Measurements from ENCODE around the gene GAS2L3. TPM values are rescaled to one million over a fixed set of nuclear protein-coding genes. Genes with fewer than 3 reads are reported as not detected.

Gene GAS2L3
- total RNA-seq, 4 donors from 2014 or later = 2.9 to 7.0 (median 4.3) TPM

DNA sequence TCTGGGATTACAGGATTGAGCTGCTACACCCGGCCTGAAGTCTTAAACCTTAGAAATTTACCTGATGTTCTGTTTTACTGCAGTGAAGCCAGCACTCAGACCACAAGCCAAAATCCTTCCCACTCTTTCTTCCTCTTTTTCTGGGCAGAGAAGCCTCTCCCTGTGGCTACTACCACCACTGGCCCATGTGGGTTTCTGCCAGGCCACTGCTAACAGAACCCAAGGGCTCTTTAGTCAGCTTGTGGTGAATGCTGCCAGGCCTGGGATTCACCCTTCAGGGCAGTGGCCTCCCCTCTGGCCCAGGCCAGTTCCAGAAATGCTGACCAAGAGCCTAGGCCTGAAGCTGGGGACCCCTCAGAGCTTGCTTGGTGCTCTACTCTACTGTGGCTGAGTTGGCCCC lies 35.3 kb downstream of the GAS2L3 start:
- DNase-seq (ENCODE audit: extremely low spot score) = no peak
- Histone ChIP-seq H3K36me3 (no peaks in the 10 kb centered on the region), H3K4me3 (no peak overlapping the region), H3K9me3 (peaks cover 0 to 5% (median 0%) of the 10 kb centered on the region in 4 donors), H3K27ac (replicated peaks in 1 of 4) (no peak overlapping the region), H3K4me1 (no peaks in the 10 kb centered on the region), H3K27me3 (no peaks in the 10 kb centered on the region)
- intact Hi-C loops (cut with DNase I) = no loop called here
- WGBS = 100% methylated on average over 1 of the region's 1 CpG
- TF ChIP-seq, protein P1, sequence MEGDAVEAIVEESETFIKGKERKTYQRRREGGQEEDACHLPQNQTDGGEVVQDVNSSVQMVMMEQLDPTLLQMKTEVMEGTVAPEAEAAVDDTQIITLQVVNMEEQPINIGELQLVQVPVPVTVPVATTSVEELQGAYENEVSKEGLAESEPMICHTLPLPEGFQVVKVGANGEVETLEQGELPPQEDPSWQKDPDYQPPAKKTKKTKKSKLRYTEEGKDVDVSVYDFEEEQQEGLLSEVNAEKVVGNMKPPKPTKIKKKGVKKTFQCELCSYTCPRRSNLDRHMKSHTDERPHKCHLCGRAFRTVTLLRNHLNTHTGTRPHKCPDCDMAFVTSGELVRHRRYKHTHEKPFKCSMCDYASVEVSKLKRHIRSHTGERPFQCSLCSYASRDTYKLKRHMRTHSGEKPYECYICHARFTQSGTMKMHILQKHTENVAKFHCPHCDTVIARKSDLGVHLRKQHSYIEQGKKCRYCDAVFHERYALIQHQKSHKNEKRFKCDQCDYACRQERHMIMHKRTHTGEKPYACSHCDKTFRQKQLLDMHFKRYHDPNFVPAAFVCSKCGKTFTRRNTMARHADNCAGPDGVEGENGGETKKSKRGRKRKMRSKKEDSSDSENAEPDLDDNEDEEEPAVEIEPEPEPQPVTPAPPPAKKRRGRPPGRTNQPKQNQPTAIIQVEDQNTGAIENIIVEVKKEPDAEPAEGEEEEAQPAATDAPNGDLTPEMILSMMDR (IDR thresholded peaks at IDR 0.05) = no peak
- TF ChIP-seq POLR2A (IDR thresholded peaks at IDR 0.05; ENCODE audit: low read depth) (no peak), EP300 (IDR thresholded peaks at IDR 0.05) (no peak), POLR2AphosphoS5 (IDR thresholded peaks at IDR 0.05) (no peak)

DNA sequence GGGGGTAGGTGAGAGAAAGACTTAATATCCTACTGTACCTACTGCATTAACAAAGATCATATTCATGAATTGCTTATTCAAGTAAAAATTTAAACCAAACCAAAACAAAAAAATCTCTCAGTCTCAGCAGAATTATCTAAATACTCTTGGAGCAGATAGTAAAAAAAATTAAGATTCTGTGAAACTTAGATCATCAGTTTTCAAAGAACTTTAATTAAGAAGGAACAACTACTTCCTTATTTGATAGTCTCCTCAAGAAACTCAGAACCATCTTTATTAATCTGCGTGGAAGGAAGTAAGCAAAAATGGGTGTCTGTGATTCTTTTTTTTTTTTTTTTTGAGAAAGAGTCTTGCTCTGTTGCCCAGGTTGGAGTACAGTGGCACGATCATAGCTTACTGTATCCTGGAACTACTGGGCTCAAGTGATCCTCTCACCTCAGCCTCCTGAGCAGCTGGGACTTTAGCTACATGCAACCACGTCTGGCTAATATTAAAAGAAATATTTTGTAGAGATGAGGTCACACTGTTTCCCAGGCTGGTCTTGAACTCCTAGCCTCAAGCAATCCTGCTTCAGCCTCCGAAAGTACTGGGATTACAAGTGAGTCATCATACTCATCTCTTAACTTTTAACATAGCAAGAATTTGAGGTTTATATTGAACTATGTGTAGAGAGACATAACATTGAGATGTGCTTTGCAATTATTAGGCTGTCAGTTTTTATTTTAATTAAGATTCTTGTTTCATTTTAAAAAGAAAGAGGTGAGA lies 37.4 kb downstream of the GAS2L3 start:
- Histone ChIP-seq H3K27ac (replicated peaks in 1 of 4) (no peak overlapping the region), H3K27me3 (no peaks in the 10 kb centered on the region), H3K4me1 (no peaks in the 10 kb centered on the region), H3K4me3 (no peak overlapping the region), H3K9me3 (peaks cover 0 to 5% (median 0%) of the 10 kb centered on the region in 4 donors), H3K36me3 (no peaks in the 10 kb centered on the region)
- intact Hi-C loops (cut with DNase I) = no loop called here
- TF ChIP-seq POLR2AphosphoS5 (IDR thresholded peaks at IDR 0.05) = no peak
- TF ChIP-seq EP300 (IDR thresholded peaks at IDR 0.05) = no peak
- TF ChIP-seq, protein P1 (IDR thresholded peaks at IDR 0.05) = no peak
- no peak for TF ChIP-seq POLR2A (IDR thresholded peaks at IDR 0.05; ENCODE audit: low read depth)
- 88% methylated on average over 4 of the region's 4 CpGs for WGBS
- no peak for DNase-seq (ENCODE audit: extremely low spot score)

DNA sequence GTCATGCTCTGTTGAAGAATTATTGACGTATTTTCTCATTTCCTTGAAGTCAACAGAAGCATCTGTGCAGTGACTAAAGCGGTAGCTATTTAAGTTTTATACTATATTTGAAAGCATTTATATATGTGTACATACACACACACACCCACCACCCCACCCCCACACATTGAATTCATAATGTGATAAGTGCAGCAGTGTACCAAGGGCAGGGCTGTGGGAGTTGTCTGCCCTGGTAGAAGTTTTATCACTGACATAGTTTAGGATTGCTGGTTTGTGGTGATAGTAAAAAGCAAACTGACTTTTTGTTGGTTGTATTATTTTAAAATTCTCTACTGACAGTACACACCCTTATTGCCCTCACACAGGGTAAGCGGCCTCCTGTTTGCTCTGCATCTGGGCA lies 39.1 kb downstream of the GAS2L3 start:
- DNase-seq (ENCODE audit: extremely low spot score) = no peak
- WGBS = 94% methylated on average over 3 of the region's 3 CpGs
- Histone ChIP-seq H3K4me3 (no peak overlapping the region), H3K4me1 (no peaks in the 10 kb centered on the region), H3K27me3 (no peaks in the 10 kb centered on the region), H3K9me3 (no peaks in the 10 kb centered on the region), H3K27ac (replicated peaks in 1 of 4) (no peak overlapping the region), H3K36me3 (no peaks in the 10 kb centered on the region)
- intact Hi-C loops (cut with DNase I) = no loop called here
- TF ChIP-seq POLR2A (IDR thresholded peaks at IDR 0.05; ENCODE audit: low read depth) (no peak), EP300 (IDR thresholded peaks at IDR 0.05) (no peak), POLR2AphosphoS5 (IDR thresholded peaks at IDR 0.05) (no peak)
- TF ChIP-seq, protein P1 (IDR thresholded peaks at IDR 0.05) = no peak

DNA sequence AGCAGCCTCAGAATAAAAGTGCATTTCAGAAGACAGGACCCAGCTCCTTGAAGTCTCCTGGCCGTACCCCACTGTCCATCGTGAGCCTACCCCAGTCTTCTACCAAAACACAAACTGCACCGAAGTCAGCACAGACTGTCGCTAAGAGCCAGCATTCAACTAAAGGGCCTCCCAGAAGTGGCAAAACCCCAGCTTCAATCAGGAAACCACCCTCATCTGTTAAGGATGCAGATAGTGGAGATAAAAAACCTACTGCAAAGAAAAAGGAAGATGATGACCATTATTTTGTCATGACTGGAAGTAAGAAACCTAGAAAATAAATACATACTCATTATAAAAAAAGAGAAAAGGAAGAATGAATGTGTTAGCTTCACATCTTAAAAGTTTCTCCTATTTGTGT lies 51.1 kb downstream of the GAS2L3 start:
- Histone ChIP-seq H3K27me3 (no peaks in the 10 kb centered on the region), H3K36me3 (no peaks in the 10 kb centered on the region), H3K4me3 (no peak overlapping the region), H3K4me1 (no peaks in the 10 kb centered on the region), H3K9me3 (no peaks in the 10 kb centered on the region), H3K27ac (replicated peaks in 1 of 4) (no peak overlapping the region)
- no peak for DNase-seq (ENCODE audit: extremely low spot score)
- intact Hi-C loops (cut with DNase I) = no loop called here
- 74% methylated on average over 4 of the region's 4 CpGs for WGBS
- no peak for TF ChIP-seq POLR2AphosphoS5 (IDR thresholded peaks at IDR 0.05)
- TF ChIP-seq EP300 (IDR thresholded peaks at IDR 0.05) = no peak
- no peak for TF ChIP-seq POLR2A (IDR thresholded peaks at IDR 0.05; ENCODE audit: low read depth)
- TF ChIP-seq, protein P1 (IDR thresholded peaks at IDR 0.05) = no peak

Measured in esophagus muscularis mucosa (tissue), 4 donors.